B cell (primary cell): ENCODE data around the gene CDC42BPB. TPM values are rescaled to one million over a fixed set of nuclear protein-coding genes. Genes with fewer than 3 reads are reported as not detected.

Source experiments
- ATAC-seq: fragments of 200-7000 bp; cut with Tn5 transposase; one replicate; pipeline ENCODE4 v1.10.0; 2021; ENCODE audit warnings: low read depth, mild to moderate bottlenecking, moderate number of reproducible peaks, moderate library complexity
- CTCF ChIA-PET: fragments of 350-600 bp; sonication (Branson Sonifier 250); formaldehyde crosslinking; loops from one replicate; lab custom pipeline; 2021; ENCODE audit warnings: antibody characterized with exemption, inconsistent platforms; lab: Charles Lee
- POLR2A ChIA-PET: fragments of 350-600 bp; sonication (Branson Sonifier 250); formaldehyde crosslinking; loops from one replicate; lab custom pipeline; 2021; ENCODE audit warnings: antibody characterized with exemption; lab: Charles Lee
- DNase-seq: peaks from one replicate; pipeline ENCODE4 v3.0.0; 2013
- H2AFZ ChIP-seq: 2 replicates; pipeline ENCODE4 v1.6.1; 2012; ENCODE audit warnings: mild to moderate bottlenecking, low read depth, low read length; ENCODE audit not compliant: insufficient read depth, poor library complexity, severe bottlenecking
- H3K27ac ChIP-seq, 2 donors: 1 replicate in 1 of 2; 2 replicates in 1 of 2; pipeline ENCODE4 v1.5.1; 2012 to 2013; ENCODE audit warnings: low read length in 2 of 2, mild to moderate bottlenecking in 2 of 2, moderate library complexity in 1 of 2
- H3K27me3 ChIP-seq, 4 experiments: fragments of 200-600 bp in 1 of 4; sonication (generic) in 1 of 4; replicated peaks in 1 of 4; 1 replicate in 2 of 4; 2 replicates in 2 of 4; pipeline versions ENCODE4 v1.6.1 to v1.7.0; 2013 to 2016; ENCODE audit warnings: low read length in 3 of 4, mild to moderate bottlenecking in 2 of 4, mixed read lengths in 1 of 4, moderate library complexity in 1 of 4; ENCODE audit not compliant: insufficient read depth in 4 of 4, control insufficient read depth in 3 of 4; ENCODE audit errors: control extremely low read depth in 1 of 4
- H3K36me3 ChIP-seq, 2 experiments: replicated peaks in 1 of 2; 1 replicate in 1 of 2; 2 replicates in 1 of 2; pipeline versions ENCODE4 v1.6.1 to v1.7.1; 2013; ENCODE audit warnings: low read length in 1 of 2; ENCODE audit not compliant: insufficient read depth in 2 of 2, control insufficient read depth in 1 of 2; ENCODE audit errors: control extremely low read depth in 1 of 2, extremely low read depth in 1 of 2
- H3K4me1 ChIP-seq, 2 donors: fragments of 200-600 bp in 1 of 2; sonication (generic) in 1 of 2; 1 replicate in 1 of 2; 2 replicates in 1 of 2; pipeline versions ENCODE4 v1.5.1 to v1.6.1; 2013 to 2017; ENCODE audit warnings: low read length in 2 of 2; ENCODE audit not compliant: control insufficient read depth in 2 of 2, insufficient read depth in 2 of 2
- H3K4me2 ChIP-seq: replicated peaks from 2 replicates; pipeline ENCODE3; 2012; ENCODE audit warnings: mild to moderate bottlenecking, low read depth, low read length; ENCODE audit not compliant: poor library complexity, severe bottlenecking
- H3K4me3 ChIP-seq, 5 experiments: fragments of 200-600 bp in 1 of 5; sonication (generic) in 1 of 5; 1 replicate in 3 of 5; 2 replicates in 2 of 5; pipeline versions ENCODE4 v1.5.1 to v1.7.0; 2011 to 2016; ENCODE audit warnings: low read length in 4 of 5, mild to moderate bottlenecking in 4 of 5, low read depth in 2 of 5, control low read depth in 1 of 5, moderate library complexity in 1 of 5; ENCODE audit not compliant: insufficient read depth in 1 of 5; ENCODE audit errors: control extremely low read depth in 1 of 5, extremely low read depth in 1 of 5
- H3K79me2 ChIP-seq: fragments of 200-600 bp; sonication (generic); one replicate; pipeline ENCODE4 v1.6.0; 2016; ENCODE audit warnings: low read length; ENCODE audit not compliant: control insufficient read depth, insufficient read depth
- H3K9ac ChIP-seq: fragments of 200-600 bp; sonication (generic); 2 replicates; pipeline ENCODE4 v1.6.1; 2017; ENCODE audit warnings: mild to moderate bottlenecking, low read length, moderate library complexity
- H3K9me3 ChIP-seq, 3 donors: one replicate each; pipeline versions ENCODE4 v1.6.1 to v1.7.1; 2013; ENCODE audit warnings: low read length in 2 of 3; ENCODE audit not compliant: control insufficient read depth in 2 of 3, insufficient read depth in 1 of 3; ENCODE audit errors: control extremely low read depth in 1 of 3
- H4K20me1 ChIP-seq: 2 replicates; pipeline ENCODE4 v1.6.0; 2012; ENCODE audit warnings: mild to moderate bottlenecking, low read length; ENCODE audit not compliant: insufficient read depth, control insufficient read depth, poor library complexity, severe bottlenecking
- H3K27ac Mint-ChIP-seq: one replicate; pipeline ENCODE4 v1.8.0; 2021; ENCODE audit warnings: mixed read lengths
- H3K27me3 Mint-ChIP-seq: one replicate; pipeline ENCODE4 v1.8.0; 2021; ENCODE audit warnings: mixed read lengths
- H3K4me1 Mint-ChIP-seq: one replicate; pipeline ENCODE4 v1.8.0; 2021; ENCODE audit warnings: mixed read lengths
- H3K4me3 Mint-ChIP-seq: one replicate; pipeline ENCODE4 v1.8.0; 2021; ENCODE audit warnings: mixed read lengths
- H3K9me3 Mint-ChIP-seq: one replicate; pipeline ENCODE4 v1.8.0; 2022; ENCODE audit warnings: mixed read lengths; ENCODE audit not compliant: insufficient read depth
- EZH2 ChIP-seq: IDR thresholded peaks from 2 replicates; pipeline ENCODE4 v1.6.1; 2012; ENCODE audit warnings: borderline replicate concordance, low read depth, mild to moderate bottlenecking, moderate library complexity, low read length; ENCODE audit not compliant: insufficient read depth, poor library complexity, severe bottlenecking
- WGBS: methylation state at CpG from one replicate; pipeline ENCODE4 v1.1.5; 2013; ENCODE audit warnings: missing lambda C conversion rate; ENCODE audit not compliant: insufficient coverage; 5-methylcytosine and 5-hydroxymethylcytosine counted together
- intact Hi-C: fragments of 100-400 bp; cut with micrococcal nuclease; formaldehyde crosslinking; loops from one replicate; pipeline ENCODE4 v1.10.0; 2022
- polyA plus RNA-seq: library from polyadenylated mRNA; depleted of rRNA; stranded (reverse); fragments of >200 nt; gene quantifications from 2 replicates; pipeline ENCODE4 v1.2.3, GENCODE V29; 2012
- total RNA-seq, 2 donors: library from RNA; stranded (reverse); fragments of 120-200 nt in 1 of 2; gene quantifications; 1 replicate in 1 of 2; 2 replicates in 1 of 2; pipeline versions ENCODE4 v1.2.3 to v1.2.4, GENCODE V29; 2013 to 2022
- TF ChIP-seq, protein P1 (sequence below): fragments of 200-600 bp; IDR thresholded peaks from one replicate; pipeline ENCODE4 v1.8.0; 2022; ENCODE audit warnings: antibody characterized with exemption, mild to moderate bottlenecking

CDC42BPB gene
- total and polyA plus RNA-seq, 2 donors (not counting 1 experiment from before 2014, with no cell fraction given): 23.9 to 52.5 TPM

DNA sequence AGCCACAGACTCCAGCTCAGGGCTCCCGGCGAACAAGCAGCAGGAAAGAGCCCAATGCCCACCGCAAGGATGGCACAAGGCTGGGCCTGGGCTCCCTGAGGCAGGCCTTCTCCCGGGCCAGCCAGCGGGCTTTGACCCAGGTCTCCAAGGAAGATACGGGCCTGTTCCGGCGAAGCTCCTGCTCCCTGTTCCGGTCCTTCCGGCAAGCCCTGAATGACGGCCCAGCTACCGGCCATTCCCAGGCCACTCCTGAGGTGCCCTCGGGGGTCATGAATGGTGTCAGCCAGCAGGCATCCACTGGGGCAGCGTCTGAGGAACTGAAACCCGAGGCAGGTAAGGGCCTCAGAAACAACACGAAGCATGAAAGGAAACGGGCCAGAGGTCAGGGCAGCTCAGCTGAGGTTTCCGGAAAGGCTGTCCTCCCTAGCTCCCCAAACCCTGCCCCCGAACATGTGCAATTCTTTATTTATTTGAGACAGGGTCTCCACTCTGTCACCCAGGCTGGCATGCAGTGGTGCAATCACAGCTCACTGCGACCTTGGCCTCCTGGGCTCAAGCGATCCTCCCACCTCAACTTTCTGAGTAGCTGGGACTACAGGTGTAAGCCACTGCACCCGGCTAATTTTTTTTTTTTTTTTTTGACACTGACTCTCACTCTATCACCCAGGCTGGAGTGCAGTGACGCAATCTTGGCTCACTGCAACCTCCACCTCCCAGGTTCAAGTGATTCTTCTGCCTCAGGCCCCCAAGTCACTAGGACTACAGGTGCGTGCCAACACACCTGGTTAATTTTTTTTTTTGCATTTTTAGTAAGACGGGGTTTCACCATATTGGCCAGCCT, 43.2 kb upstream of the CDC42BPB start:
- H3K9ac ChIP-seq: no peak overlapping the region

More for the DNA sequence above, 43.2 kb upstream of the CDC42BPB start:
- TF ChIP-seq, protein P1, sequence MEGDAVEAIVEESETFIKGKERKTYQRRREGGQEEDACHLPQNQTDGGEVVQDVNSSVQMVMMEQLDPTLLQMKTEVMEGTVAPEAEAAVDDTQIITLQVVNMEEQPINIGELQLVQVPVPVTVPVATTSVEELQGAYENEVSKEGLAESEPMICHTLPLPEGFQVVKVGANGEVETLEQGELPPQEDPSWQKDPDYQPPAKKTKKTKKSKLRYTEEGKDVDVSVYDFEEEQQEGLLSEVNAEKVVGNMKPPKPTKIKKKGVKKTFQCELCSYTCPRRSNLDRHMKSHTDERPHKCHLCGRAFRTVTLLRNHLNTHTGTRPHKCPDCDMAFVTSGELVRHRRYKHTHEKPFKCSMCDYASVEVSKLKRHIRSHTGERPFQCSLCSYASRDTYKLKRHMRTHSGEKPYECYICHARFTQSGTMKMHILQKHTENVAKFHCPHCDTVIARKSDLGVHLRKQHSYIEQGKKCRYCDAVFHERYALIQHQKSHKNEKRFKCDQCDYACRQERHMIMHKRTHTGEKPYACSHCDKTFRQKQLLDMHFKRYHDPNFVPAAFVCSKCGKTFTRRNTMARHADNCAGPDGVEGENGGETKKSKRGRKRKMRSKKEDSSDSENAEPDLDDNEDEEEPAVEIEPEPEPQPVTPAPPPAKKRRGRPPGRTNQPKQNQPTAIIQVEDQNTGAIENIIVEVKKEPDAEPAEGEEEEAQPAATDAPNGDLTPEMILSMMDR: no peak
- no peak for TF ChIP-seq EZH2
- H3K4me2 ChIP-seq: peak overlapping the region; percentile 34
- H3K4me3 ChIP-seq: no peak overlapping the region
- ATAC-seq: peak; percentile 53
- intact Hi-C loops: no loop called here
- peaks cover 0 to 39% (median 16%) of the 10 kb centered on the region in 4 experiments for H3K27me3 ChIP-seq
- POLR2A ChIA-PET: interaction anchor here (0.5 to 1.0 kb wide), 2 partner anchors 9 to 10 kb away, joined by 3 to 4 read pairs; no protein-coding TSS in a partner anchor
- H4K20me1 ChIP-seq: no peaks in the 10 kb centered on the region
- CTCF ChIA-PET: interaction anchor here (0.7 to 1.8 kb wide), 4 partner anchors 20 to 406 kb away, joined by 3 to 8 read pairs (median 3); no protein-coding TSS in a partner anchor
- H3K9me3 ChIP-seq: peaks cover 0 to 13% (median 0%) of the 10 kb centered on the region in 3 donors
- H3K79me2 ChIP-seq: no peaks in the 10 kb centered on the region
- H2AFZ ChIP-seq: no peak overlapping the region
- Mint-ChIP-seq H3K4me1 (peaks cover 26% of the 10 kb centered on the region), H3K27me3 (peaks cover 20% of the 10 kb centered on the region), H3K27ac (no peak overlapping the region), H3K4me3 (peak overlapping the region; percentile 13), H3K9me3 (no peaks in the 10 kb centered on the region)
- 76% methylated on average over 24 of the region's 25 CpGs for WGBS
- H3K36me3 ChIP-seq: no peaks in the 10 kb centered on the region
- DNase-seq: peak; percentile 55
- peaks cover 42 to 45% of the 10 kb centered on the region in 2 donors for H3K4me1 ChIP-seq
- H3K27ac ChIP-seq: no peak overlapping the region
